ENCODE data around the gene CEP112. TPM values are rescaled to one million over a fixed set of nuclear protein-coding genes. Genes with fewer than 3 reads are reported as not detected.

The CEP112 gene
- total and polyA plus RNA-seq, 3 donors from 2014 or later: 50.2 to 107 (median 78.8) TPM

DNA sequence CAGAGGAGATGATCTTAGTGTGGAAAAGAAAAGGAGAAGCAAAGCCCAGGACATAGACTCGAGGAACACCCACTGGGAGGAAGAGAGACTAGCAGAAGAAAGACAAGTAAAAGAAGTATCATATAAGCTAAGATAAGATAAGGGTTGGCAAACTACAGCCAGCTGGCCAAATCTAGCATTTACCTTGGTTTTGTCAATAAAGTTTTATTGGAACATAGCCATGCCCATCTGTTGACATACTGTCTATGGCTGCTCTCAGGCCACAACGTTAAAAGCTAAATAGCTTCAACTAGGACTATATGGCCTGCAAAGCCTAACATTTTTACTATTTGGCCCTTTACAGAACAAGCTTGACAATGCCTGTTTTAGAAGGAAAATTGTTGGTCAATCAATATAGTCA is 464.1 kb downstream of the CEP112 start:
- Histone ChIP-seq H3K36me3 (ENCODE audit: low read depth, missing control alignments) (no peaks in the 10 kb centered on the region), H3K4me3 (no peak overlapping the region), H3K27me3 (no peaks in the 10 kb centered on the region), H3K9me3 (no peaks in the 10 kb centered on the region), H3K4me1 (no peaks in the 10 kb centered on the region), H3K27ac (no peak overlapping the region)
- DNase-seq: no peak
- intact Hi-C loops (cut with DNase I; ENCODE audit: low total_unique reads): no loop called here
- TF ChIP-seq POLR2A (IDR thresholded peaks at IDR 0.05): no peak
- TF ChIP-seq, protein P1, sequence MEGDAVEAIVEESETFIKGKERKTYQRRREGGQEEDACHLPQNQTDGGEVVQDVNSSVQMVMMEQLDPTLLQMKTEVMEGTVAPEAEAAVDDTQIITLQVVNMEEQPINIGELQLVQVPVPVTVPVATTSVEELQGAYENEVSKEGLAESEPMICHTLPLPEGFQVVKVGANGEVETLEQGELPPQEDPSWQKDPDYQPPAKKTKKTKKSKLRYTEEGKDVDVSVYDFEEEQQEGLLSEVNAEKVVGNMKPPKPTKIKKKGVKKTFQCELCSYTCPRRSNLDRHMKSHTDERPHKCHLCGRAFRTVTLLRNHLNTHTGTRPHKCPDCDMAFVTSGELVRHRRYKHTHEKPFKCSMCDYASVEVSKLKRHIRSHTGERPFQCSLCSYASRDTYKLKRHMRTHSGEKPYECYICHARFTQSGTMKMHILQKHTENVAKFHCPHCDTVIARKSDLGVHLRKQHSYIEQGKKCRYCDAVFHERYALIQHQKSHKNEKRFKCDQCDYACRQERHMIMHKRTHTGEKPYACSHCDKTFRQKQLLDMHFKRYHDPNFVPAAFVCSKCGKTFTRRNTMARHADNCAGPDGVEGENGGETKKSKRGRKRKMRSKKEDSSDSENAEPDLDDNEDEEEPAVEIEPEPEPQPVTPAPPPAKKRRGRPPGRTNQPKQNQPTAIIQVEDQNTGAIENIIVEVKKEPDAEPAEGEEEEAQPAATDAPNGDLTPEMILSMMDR (IDR thresholded peaks at IDR 0.05): no peak
- 74 to 79% methylated on average over 2 of the region's 2 CpGs for WGBS, 2 donors

DNA sequence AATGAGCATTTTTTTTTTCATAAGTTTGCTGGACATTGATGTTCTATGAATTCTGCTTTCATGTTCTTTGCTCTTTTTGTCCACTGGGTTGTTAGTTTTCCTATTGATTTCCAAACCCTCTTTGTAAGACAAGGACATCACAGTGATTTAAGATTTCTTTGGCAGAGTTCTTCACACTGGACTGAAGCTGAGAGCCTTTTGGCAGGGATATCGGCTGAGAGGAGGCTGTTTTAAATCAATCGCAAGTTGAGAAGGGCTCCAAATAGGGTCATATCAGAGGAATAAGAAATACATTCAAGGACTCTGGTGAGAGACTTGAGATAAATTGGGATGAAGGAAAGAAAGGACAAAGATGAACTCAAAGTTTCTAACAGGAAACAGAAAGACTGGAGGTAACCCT is 464.7 kb downstream of the CEP112 start:
- Histone ChIP-seq H3K27ac (no peak overlapping the region), H3K27me3 (no peaks in the 10 kb centered on the region), H3K9me3 (no peaks in the 10 kb centered on the region), H3K4me3 (no peak overlapping the region), H3K4me1 (no peaks in the 10 kb centered on the region), H3K36me3 (ENCODE audit: low read depth, missing control alignments) (no peaks in the 10 kb centered on the region)
- no peak for DNase-seq
- TF ChIP-seq, protein P1 (IDR thresholded peaks at IDR 0.05): no peak
- no peak for TF ChIP-seq POLR2A (IDR thresholded peaks at IDR 0.05)
- 44 to 57% methylated on average over 2 of the region's 2 CpGs for WGBS, 2 donors
- intact Hi-C loops (cut with DNase I; ENCODE audit: low total_unique reads): no loop called here

DNA sequence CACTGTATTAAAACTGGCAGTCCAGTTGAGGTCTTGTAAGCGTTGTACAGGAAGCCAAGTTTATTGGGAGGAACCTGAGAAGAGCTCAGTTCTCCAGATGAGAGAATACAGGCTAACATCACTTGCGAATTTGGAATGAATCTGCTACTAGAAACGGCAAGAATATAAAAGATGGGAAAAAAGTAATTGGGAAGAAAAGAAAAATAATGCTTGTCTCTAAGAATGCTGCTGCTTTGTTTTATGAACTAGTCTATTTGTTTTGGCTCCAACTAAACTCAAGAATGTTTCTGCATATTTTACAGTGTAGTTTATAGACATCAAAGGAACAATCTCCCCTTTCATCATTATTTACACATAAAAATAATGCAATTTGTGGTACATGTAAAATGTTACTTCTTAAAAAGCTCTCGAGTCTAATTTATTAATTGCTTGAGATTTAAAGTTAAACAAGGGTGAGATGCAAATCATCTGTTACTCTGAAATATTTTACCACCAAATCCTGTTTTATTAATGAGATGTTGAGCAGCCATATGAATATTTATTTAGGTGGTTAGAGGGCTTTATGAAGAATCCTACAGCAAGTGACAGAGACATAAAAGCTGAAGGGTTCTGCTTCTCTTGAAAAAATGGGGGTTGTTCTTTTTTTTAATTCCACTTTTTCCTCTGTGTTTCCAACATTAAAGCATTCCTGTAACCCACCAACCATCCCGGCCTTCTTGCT is 468.3 kb downstream of the CEP112 start:
- no peak for DNase-seq
- no peaks in the 10 kb centered on the region for H3K9me3 ChIP-seq
- H3K27ac ChIP-seq: no peak overlapping the region
- no peak overlapping the region for H3K4me3 ChIP-seq
- no peaks in the 10 kb centered on the region for H3K4me1 ChIP-seq
- no peaks in the 10 kb centered on the region for H3K27me3 ChIP-seq
- intact Hi-C loops (cut with DNase I; ENCODE audit: low total_unique reads): no loop called here
- H3K36me3 ChIP-seq (ENCODE audit: low read depth, missing control alignments): no peaks in the 10 kb centered on the region
- no peak for TF ChIP-seq POLR2A (IDR thresholded peaks at IDR 0.05)
- TF ChIP-seq, protein P1 (IDR thresholded peaks at IDR 0.05): no peak
- WGBS, 2 donors: 48 to 65% methylated on average over 5 of the region's 5 CpGs

DNA sequence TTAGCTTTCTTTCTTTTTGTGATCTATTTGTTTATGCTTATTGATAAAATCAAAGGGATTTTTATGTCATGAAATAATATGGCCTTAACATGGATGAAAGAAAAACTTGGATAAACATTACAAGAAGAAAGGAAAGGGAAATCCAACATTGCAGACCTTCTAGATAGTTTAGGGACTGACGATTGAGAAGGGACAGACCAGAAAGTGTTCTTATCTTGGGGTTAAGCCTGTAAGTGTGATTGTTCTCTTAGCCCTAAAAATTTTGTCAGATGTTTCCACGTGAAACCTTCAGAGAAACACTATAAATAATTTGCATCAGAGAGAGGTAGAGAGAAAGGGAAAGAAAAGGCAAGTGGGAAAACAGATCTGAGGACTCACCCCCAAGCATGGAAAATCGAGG is 473.3 kb downstream of the CEP112 start:
- WGBS, 2 donors: 88% methylated on average over 3 of the region's 3 CpGs
- H3K27me3 ChIP-seq: no peaks in the 10 kb centered on the region

More for the DNA sequence above, 473.3 kb downstream of the CEP112 start:
- no peak overlapping the region for H3K4me3 ChIP-seq
- no peaks in the 10 kb centered on the region for H3K36me3 ChIP-seq (ENCODE audit: low read depth, missing control alignments)
- no peaks in the 10 kb centered on the region for H3K9me3 ChIP-seq
- no peak for TF ChIP-seq POLR2A (IDR thresholded peaks at IDR 0.05)
- TF ChIP-seq, protein P1 (IDR thresholded peaks at IDR 0.05): no peak
- no peak for DNase-seq
- H3K4me1 ChIP-seq: no peaks in the 10 kb centered on the region
- H3K27ac ChIP-seq: no peak overlapping the region
- intact Hi-C loops (cut with DNase I; ENCODE audit: low total_unique reads): no loop called here

Measured in testis (tissue), 3 donors.